Dermis microvascular lymphatic vessel endothelial cell (primary cell): ENCODE data around the gene MTFMT. TPM values are rescaled to one million over a fixed set of nuclear protein-coding genes. Genes with fewer than 3 reads are reported as not detected.
A peak's percentile ranks its signal among the peaks of the same experiment; 100 is the strongest.
"Not testable (repeated sequence)": the region's sequence is repeated elsewhere in the genome, so short reads cannot be mapped to it uniquely, and the experiment has no call there.

Experiments used
- DNase-seq, 2 donors: peaks; one replicate each; pipeline versions ENCODE4 v3.0.0 to v3.0.0-alpha.2; 2010; ENCODE audit warnings: low read depth in 2 of 2
- total RNA-seq: library from RNA; depleted of rRNA; stranded (reverse); fragments of >200 nt; gene quantifications from 2 replicates; pipeline ENCODE4 v1.2.1, GENCODE V29; 2014

MTFMT gene
- 12.7 and 17.1 TPM in 2 replicates for total RNA-seq

DNA sequence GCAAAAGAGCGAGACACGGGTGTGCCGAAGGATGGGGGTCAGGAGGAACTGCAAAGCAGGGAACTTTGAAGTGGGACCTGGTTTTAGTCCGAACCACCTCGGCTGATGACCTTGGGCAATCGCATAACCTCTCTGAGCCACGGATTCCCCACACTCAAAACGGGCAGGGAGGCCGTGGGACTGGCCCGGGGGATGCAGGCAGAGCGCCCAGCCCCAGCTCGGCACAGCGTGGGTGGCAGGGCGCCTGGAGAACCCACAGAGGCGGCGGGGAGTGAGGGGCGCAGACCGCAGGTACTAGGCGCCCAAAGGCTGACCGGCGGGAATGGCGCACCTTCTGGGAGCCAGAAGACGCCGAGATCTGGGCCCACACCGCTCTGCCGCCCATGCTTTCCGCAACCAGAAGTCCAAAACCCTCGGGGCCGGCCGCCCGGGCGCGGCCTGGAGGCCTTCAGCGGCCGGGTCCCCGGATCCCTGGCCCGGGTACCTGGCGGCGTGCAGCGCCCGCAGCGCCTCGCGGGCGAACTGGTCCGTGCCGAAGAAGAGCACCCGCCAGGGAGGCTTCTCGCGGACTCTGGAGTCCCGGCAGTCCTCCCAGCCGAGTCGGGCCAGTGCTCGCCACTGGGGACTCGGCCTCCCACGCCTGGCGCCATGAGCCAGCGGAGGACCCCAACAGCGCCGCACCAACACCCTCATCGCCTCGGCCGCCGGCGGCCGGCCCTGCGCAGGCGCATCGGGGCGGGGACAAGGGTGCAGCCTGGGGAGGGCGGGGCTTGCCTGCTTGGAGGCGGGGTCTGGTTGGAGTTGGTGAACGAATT lies at the start of gene MTFMT:
Gene MTFMT, minus strand, starts transcription at position 719 of the 815 bp plus-strand sequence. Its CDS starts 26 bp downstream, at position 693.
- peak; percentile 48 to 83 for DNase-seq

DNA sequence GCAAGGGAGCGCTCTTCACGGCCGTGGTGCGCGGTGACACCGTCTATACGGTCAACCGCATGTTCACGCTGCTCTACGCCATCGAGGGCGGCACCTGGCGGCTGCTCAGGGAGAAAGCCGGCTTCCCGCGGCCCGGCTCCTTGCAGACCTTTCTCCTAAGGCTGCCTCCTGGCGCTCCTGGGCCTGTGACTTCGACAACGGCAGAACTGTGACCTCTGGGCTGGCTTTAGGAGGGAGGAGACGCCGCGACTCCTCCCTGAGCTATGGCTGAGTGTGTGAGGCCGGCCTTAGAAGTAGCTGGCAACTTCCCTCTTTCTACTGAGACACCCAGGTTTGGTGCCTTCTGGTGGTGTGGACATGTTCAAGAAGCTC lies 48.5 kb upstream of the MTFMT start:
- peak; percentile 23 to 67 for DNase-seq

DNA sequence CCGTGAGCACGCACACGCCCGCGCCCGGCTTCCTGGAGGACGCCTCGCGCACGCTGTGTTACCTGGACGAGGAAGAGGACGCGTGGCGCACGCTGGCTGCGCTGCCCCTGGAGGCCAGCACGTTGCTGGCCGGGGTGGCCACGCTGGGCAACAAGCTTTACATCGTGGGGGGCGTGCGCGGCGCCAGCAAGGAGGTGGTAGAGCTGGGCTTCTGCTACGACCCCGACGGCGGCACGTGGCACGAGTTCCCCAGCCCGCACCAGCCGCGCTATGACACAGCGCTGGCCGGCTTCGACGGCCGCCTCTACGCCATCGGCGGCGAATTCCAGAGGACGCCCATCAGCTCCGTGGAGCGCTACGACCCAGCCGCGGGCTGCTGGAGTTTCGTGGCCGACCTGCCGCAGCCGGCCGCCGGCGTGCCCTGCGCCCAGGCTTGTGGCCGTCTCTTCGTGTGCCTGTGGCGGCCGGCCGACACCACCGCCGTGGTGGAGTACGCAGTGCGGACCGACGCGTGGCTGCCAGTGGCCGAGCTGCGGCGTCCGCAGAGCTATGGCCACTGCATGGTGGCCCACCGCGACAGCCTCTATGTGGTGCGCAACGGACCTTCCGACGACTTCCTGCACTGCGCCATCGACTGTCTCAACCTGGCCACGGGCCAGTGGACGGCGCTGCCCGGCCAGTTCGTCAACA lies 48.0 kb upstream of the MTFMT start:
- no peak for DNase-seq

DNA sequence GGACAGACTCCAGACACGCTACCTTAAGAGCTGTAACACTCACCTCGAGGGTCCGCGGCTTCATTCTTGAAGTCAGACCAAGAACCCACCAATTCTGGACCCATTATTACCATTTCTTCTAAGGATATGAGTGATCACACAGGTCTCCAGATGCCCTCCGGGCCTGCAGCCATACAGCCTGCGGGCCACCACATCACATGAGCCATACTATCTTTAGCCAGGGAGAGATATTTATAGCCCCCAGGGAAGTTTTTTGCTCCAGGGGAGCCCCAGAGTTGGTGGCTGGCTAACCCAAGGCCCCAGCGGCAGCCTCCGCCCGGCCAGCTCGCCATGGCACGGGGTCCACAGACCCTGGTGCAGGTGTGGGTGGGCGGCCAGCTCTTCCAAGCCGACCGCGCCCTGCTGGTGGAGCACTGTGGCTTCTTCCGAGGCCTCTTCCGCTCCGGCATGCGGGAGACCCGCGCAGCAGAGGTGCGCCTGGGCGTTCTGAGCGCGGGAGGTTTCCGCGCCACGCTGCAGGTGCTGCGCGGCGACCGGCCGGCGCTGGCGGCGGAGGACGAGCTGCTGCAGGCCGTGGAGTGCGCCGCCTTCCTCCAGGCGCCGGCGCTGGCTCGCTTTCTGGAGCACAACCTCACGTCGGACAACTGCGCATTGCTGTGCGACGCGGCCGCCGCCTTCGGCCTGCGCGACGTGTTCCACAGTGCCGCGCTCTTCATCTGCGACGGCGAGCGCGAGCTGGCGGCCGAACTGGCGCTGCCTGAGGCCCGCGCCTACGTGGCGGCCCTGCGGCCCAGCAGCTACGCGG lies 47.2 kb upstream of the MTFMT start, which contains the start of gene KBTBD13:
Gene KBTBD13, plus strand, starts transcription at position 261 of the 805 bp plus-strand sequence. Its CDS starts 70 bp downstream, at position 331.
- no peak for DNase-seq

DNA sequence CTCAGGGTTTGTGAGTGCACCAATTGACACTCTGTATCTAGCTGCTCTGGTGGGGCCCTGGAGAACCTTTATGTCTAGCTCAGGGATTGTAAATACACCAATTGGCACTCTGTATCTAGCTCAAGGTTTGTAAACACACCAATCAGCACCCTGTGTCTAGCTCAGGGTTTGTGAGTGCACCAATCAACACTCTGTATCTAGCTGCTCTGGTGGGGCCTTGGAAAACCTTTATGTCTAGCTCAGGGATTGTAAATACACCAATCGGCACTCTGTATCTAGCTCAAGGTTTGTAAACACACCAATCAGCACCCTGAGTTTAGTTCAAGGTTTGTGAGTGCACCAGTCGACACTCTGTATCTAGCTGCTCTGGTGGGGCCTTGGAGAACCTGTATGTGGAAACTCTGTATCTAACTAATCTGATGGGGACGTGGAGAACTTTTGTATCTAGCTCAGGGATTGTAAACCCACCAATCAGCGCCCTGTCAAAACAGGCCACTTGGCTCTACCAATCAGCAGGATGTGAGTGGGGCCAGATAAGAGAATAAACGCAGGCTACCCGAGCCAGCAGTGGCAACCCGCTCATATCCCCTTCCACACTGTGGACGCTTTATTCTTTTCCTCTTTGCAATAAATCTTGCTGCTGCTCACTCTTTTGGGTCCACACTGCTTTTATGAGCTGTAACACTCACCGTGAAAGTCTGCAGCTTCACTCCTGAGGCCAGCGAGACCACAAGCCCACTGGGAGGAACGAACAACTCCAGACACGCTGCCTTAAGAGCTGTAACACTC lies 46.4 kb upstream of the MTFMT start:
- DNase-seq: not testable (repeated sequence)

DNA sequence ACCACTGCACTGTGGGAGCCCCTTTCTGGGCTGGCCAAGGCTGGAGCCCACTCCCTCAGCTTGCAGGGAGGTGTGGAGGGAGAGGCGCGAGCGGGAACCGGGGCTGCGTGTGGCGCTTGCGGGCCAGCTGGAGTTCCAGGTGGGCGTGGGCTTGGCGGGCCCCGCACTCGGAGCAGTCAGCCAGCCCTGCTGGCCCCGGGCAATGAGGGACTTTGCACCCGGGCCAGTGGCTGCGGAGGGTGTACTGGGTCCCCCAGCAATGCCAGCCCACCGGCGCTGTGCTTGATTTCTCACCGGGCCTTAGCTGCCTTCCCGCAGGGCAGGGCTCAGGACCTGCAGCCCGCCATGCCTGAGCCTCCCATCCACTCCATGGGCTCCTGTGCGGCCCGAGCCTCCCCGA lies 45.5 kb upstream of the MTFMT start:
- not testable (repeated sequence) for DNase-seq

DNA sequence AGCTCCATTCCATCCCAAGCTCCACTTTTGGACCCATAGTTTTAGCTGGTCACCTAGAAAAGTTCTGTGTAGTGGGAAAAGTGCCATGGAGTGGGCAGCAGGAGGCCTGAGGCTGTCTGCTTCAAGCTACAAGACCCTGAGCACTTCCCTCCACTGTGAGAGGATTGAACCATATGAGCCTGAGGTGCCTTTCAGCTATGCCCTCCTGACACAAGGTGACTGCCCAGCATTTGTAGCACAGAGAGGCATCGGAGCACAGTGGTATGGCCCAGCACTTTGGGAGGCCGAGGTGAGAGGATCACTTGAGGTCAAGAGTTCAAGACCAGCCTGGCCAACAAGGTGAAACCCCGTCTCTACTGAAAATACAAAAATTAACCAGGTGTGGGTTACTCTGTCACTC lies 43.2 kb upstream of the MTFMT start:
- DNase-seq: no peak

DNA sequence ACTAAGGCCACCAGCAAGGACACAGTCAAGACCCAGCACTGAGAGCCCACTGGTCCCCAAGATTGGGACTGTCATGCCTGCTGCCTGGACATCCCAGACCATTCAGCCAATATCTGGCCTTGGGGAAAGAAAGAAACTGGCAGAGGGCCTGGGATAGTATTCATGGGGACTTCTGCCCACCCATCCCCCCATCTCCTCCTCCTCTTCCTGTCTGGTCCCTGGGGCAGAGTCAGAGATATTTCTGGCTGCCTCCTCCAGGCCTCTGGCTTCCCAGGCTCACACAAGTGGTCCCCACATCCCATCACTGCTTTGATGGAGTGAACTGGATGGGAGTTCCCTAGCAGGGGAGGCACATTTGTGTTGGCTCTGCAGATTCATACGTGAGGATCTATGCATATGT lies 42.6 kb upstream of the MTFMT start:
- DNase-seq: no peak

DNA sequence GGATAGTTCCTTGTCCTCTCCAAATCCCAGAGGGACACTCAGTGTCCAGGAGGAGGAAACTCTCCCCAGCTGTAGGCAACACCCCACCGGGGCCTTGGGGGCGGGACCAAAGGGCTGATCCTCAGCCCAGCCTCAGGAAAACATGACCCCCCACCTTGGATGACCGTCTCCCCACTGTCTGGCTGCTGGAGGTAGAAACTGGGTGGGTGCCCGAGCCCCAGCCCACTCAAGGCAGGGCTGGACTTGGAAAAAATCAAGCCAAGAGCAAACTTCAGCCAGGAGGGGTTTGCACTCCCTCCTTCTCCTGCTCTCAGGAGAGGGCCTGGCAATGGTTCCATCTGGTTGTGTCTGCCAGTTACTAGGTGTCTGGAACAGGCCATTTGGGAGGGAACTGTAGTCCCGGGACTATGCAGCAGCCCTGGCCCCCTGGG lies 42.0 kb upstream of the MTFMT start:
- DNase-seq: no peak

DNA sequence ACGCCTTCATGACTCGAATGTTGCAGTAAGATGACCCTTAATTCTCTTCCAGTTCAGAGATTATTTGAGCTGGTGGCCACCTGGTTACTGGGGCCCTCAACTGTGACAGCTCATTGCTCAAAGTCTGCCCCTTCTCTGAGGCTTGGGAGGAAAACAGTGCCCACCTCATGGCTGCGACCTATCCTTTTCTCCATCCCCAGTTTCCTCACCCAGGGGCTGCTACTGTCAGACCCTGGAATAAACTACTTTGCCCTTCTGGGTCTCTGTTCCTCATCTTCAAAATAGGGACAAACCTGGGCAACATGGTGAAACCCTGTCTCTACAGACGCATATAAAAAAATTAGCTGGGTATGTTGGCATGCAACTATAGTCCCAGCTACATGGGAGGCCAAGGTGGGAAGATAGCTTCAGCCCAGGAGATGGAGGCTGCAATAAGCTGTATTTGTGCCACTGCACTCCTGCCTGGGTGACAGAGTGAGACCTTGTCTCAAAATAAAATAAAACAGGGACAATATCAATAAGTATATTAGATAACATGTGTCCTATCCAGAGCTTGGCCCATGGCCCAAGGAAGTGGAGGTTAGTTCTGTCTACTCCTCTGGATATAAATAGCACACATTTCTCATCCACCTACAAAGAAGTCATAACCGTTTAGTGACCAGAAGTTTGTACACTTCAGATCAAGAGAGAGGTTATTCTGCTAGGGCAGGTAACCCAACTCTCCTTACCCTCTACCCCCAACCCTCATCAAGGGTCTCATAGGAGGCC lies 40.5 kb upstream of the MTFMT start:
- DNase-seq: no peak

DNA sequence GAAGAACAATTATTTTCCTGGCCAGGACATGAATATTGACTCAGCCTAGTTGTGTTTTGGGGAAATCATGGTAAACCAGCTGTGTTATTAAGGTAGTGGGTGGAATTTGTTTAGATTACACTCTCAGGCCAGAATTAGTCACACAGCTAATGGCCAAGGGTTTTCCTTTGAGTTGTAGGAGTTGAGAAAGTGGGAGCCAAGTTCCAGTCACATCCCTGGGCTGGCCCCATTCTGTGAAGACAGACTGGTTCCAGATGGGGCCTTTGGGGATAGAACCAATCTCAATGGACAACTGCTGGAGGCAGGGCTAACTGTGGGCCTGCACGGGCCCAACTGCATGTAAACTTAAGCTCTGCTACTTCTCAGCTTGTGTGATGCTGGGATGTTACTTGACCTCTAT lies 39.7 kb upstream of the MTFMT start:
- no peak for DNase-seq

DNA sequence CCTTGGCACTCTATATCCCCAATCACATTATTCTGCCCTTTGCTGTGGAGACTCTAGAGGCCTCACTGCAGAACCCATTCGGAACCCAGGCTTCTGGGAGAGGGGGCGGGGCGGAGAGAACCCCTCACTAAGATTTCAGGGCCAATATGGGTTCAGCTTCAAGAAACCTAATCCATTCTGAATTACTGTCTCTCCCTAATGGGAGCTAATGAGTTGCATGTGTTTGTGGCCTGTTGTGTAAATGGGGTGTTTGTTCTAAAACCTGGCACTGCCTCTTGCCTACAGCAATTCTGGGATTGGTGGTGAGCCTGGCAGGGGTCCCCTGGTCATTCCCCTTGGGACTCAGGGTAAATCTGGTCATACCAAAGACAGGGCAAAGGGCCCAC lies 39.0 kb upstream of the MTFMT start:
- no peak for DNase-seq

DNA sequence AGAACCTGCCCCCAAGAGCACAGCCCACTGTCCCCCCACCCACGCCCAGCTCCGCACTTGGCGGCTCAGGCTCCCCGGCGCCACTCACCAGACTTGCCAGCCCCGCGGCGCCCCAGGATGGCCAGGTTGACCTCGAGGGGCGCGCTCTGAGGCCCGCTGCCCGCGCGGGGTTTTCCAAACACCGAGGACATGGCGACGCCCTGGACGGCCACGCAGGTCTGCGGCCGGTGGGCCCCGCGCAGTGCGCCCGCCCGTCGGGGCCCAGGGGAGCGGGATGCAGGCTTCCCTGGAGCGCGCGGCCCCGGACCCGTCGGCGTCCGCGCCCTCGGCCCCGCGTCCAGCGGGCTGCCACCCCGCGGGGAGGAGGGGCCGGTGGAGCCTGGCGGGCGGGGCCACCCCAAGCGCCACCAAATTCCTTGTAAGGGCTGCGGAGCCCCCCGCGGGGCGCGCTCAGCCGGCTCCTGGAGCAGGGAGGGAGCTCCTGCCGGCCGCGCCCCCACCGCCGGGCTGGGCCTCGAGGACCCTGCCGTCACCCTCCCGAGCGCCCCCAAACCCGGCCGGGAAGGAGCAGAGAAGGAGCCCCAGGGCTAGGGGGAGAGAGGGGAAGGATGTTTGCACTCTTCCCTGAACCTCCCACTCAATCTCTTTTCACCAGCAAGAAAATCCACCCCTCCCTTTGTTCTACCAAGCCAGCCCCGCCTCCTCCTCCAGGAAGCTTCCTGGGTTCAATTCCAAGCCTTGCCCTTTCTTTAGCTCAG lies 38.4 kb upstream of the MTFMT start, which contains the start of gene RASL12:
Gene RASL12, minus strand, starts transcription at position 347 of the 758 bp plus-strand sequence. Its CDS starts 156 bp downstream, at position 191.
- no peak for DNase-seq

DNA sequence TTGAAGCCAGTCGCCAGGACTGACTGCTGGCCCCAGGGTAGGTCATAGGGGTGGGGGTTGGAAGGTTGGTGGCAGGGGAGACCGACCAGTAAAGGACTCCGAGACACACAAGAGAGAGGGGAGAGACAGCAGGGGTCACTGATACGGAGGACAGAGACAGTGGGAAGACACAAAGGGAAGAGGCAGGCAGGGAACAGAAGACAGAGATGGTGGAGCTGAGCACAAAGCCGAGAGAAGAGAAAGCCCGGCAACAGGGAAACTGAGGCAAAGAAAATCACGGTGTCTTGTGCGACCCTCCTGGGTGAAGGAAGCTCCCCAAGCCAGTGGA lies 37.8 kb upstream of the MTFMT start:
- DNase-seq: no peak

DNA sequence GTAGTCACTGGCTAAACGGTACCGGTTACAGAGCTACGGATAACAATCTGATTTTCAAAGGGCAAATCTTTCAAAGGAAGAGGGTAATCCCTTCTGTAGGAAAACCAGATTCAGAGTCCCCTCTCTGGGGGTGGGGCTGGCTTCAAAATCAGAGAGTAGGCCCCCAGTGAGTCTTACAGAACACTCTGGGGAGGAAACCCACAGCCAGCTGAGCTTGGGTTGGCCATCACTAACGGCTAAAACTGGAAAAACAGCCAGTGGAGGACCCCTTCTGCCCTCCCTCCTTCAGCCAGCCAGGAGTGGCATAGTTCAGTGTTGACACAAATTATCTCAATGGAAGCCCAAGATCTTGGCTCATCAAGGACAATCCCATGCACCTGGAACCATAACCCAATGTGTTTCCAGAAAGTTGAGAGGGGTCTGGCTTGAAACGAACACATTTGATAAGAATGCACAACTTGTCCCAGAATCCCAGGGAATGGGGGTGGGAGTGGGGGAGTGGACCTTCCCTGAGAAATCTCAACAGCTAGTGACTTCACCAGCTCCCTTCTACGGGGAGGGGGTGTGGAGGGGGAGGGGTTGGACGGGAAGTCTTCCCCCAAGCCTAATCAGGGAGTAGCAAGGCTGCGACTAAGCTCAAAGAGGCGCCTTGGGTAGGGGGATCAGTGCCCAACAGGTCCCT lies 37.3 kb upstream of the MTFMT start:
- no peak for DNase-seq

DNA sequence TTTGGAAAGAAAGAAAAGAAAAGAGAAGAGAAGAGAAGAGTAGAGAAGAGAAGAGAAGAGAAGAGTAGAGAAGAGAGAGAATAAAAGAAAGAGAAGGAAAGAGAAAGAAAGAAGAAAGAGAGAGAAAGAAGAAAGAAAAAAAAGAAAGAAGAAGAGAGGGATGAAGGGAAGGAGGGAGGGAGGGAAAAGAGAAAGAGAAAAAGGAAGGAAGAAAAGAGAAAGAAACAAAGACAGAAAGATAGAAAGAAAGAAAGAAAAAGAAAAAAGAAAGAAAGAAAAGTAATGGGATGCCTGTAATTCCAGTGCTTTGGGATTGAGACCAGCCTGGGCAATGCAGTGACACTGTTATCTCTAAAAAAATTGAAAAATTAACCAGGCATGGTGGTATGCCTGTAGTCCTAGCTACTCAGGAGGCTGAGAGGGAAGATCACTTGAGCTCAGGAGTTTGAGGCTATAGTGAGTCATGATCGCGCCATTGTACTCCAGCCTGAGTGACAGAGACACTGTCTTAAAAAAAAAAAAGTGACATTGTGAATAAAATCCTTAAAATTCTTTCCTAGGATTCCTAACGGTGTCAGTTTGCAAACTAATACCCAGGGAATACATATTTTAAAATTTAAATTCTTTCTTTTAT lies 36.7 kb upstream of the MTFMT start:
- DNase-seq: no peak

DNA sequence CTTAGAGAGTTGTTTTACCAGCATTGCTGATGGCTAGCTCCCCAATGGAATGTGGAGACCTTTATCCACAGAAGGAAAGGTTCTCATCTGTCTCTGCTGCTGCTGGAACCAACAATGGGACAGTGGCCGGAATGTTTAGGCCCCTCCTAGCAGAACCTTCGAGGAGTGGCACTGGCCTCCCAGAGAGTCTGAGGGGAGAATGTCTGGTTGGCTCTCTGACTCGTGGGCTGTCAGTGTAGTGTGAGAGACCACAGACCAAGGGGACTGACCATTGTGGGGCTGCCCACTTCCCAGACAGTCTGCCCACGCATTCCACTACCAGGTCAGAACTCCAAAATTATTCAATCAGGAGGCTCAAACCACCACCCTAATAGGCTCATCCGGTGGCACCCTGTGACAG lies 33.3 kb upstream of the MTFMT start:
- no peak for DNase-seq

DNA sequence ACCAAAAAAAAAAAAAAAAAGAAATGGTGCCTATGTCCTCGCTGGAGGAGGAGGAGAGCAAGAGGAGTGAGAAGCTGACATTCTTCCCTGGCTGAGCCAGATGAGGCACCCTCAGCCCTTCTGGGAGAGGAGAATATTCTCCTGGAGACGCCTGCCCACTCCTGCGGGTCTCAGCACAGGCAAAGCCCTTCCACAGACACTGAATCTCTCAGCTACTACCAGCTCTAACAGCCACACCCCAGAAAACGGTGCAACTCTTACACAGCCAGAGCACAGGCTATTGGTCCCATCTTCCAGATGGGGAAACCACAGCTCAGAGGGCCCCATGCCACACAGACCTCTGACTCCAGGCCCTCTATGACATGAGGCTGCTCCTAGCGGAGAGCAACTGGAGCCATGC lies 32.6 kb upstream of the MTFMT start:
- DNase-seq: no peak
